NCI-H1092 (cell line): Measurements from ENCODE around the gene HHAT.

Experiments used
- DNase-seq: peaks from one replicate; lab custom pipeline; 2025; lab: John Stamatoyannopoulos, UW

HHAT gene

GRCh38 chr1:210359255-210359654 lies 30.6 kb downstream of the HHAT start:
- no peak for DNase-seq

- no peak for DNase-seq
Observed at GRCh38 chr1:210360852-210361477, 32.3 kb downstream of the HHAT start.

GRCh38 chr1:210361665-210362064 lies 33.0 kb downstream of the HHAT start:
- DNase-seq: no peak

GRCh38 chr1:210362526-210362925 lies 33.8 kb downstream of the HHAT start:
- DNase-seq: no peak

- DNase-seq: no peak
Observed at GRCh38 chr1:210363119-210363518, 34.4 kb downstream of the HHAT start.

- no peak for DNase-seq
Observed at GRCh38 chr1:210364479-210364878, 35.8 kb downstream of the HHAT start.

GRCh38 chr1:210366767-210367166 lies 38.1 kb downstream of the HHAT start:
- no peak for DNase-seq

- DNase-seq: no peak
Observed at GRCh38 chr1:210367566-210367965, 38.9 kb downstream of the HHAT start.

GRCh38 chr1:210369425-210369824 lies 40.7 kb downstream of the HHAT start:
- DNase-seq: no peak

- DNase-seq: no peak
Observed at GRCh38 chr1:210371916-210372315, 43.2 kb downstream of the HHAT start.

- DNase-seq: no peak
Observed at GRCh38 chr1:210372491-210372890, 43.8 kb downstream of the HHAT start.

- no peak for DNase-seq
Observed at GRCh38 chr1:210372931-210373627, 44.4 kb downstream of the HHAT start.

GRCh38 chr1:210373628-210373877 lies 44.9 kb downstream of the HHAT start:
- no peak for DNase-seq

GRCh38 chr1:210373878-210374599 lies 45.3 kb downstream of the HHAT start:
- DNase-seq: no peak

GRCh38 chr1:210374600-210374953 lies 45.9 kb downstream of the HHAT start:
- no peak for DNase-seq

- no peak for DNase-seq
Observed at GRCh38 chr1:210376836-210377372, 48.2 kb downstream of the HHAT start.

- no peak for DNase-seq
Observed at GRCh38 chr1:210377731-210378333, 49.1 kb downstream of the HHAT start.

- DNase-seq: no peak
Observed at GRCh38 chr1:210378736-210379135, 50.0 kb downstream of the HHAT start.

- no peak for DNase-seq
Observed at GRCh38 chr1:210381934-210382333, 53.2 kb downstream of the HHAT start.

GRCh38 chr1:210384625-210385024 lies 55.9 kb downstream of the HHAT start:
- DNase-seq: no peak

- DNase-seq: no peak
Observed at GRCh38 chr1:210385228-210385627, 56.5 kb downstream of the HHAT start.

- no peak for DNase-seq
Observed at GRCh38 chr1:210394281-210394821, 65.6 kb downstream of the HHAT start.

GRCh38 chr1:210396541-210396940 lies 67.8 kb downstream of the HHAT start:
- no peak for DNase-seq
